Epithelial cell of proximal tubule (primary cell): Measurements from ENCODE around the gene PCYOX1L. TPM values are rescaled to one million over a fixed set of nuclear protein-coding genes. Genes with fewer than 3 reads are reported as not detected.

Source experiments
- DNase-seq: peaks from one replicate; pipeline ENCODE4 v3.0.0-alpha.2; 2011; ENCODE audit warnings: low read depth
- H3K4me3 ChIP-seq: 2 replicates; pipeline ENCODE4 v1.5.1; 2011; ENCODE audit warnings: low read depth, mild to moderate bottlenecking, low read length
- CTCF ChIP-seq: conservative IDR thresholded peaks from 2 replicates; pipeline ENCODE4 v1.5.1; 2012; ENCODE audit warnings: low read depth, mild to moderate bottlenecking, low read length
- total RNA-seq: library from RNA; depleted of rRNA; stranded (reverse); fragments of >200 nt; gene quantifications from 2 replicates; pipeline ENCODE4 v1.2.3, GENCODE V29; 2015

PCYOX1L gene
- total RNA-seq, 1 donor from 2014 or later = 7.1 TPM

DNA sequence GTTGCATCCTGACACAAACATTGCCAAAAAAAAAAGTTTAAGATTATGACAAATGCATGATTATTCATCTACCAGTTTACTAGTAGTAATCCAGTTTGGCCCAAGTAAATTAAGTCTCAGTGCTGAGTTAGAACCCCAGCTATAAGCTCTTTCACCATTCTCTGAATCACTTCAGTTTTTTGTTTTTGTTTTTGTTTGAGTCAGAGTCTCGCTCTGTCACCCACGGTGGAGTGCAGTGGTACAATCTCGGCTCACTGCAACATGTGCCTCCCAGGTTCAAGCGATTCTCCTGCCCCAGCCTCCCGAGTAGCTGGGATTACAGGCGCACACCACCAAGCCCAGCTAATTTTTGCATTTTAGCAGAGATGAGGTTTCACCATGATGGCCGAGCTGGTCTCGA, 1.5 kb upstream of the PCYOX1L start:
- DNase-seq = no peak
- H3K4me3 ChIP-seq = no peak overlapping the region
- TF ChIP-seq CTCF = no peak

DNA sequence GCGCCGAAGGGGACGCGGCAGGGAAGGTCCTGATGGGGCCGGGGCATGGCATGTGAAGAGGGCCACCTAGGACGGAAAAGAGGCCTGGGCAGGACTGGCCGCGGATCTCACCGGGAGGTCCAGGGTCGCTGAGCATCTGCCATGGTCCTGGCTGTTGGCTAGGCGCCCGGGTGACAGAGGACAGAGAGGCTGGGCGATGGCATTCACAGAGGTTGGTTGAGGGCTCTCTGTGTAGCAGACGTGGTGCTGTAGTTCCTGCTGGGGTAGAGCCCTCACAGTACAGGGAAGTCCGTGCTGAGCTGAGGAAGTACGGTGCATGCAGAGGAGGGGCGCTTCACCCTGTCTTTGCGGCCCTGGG, 427 bp downstream of the PCYOX1L start:
- TF ChIP-seq CTCF = no peak
- no peak for DNase-seq
- peak overlapping the region; percentile 90 for H3K4me3 ChIP-seq

- DNase-seq = no peak
- TF ChIP-seq CTCF = no peak
- H3K4me3 ChIP-seq = no peak overlapping the region
Measured at GRCh38 chr5:149358868-149359495, 1.1 kb downstream of the PCYOX1L start.

DNA sequence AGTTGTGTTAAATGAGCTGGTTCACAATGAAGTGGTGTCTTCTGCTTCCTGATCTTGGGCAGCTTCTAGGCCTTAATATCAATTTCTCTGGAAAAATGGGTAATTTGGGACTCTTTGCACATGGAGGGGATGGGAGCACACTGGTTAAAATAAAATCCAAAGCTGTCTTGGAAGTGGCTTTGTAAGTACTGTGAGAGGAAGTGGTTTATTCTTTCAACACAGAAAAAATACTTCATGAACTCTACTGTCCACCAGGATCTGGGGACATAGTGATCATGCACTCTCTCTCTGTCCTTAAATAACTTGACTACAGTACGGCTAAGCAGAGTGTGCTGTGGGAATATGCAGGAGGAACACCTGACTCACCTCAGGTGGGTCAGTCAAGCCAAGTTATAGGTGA, 2.4 kb downstream of the PCYOX1L start:
- TF ChIP-seq CTCF = no peak
- no peak for DNase-seq
- no peak overlapping the region for H3K4me3 ChIP-seq

DNA sequence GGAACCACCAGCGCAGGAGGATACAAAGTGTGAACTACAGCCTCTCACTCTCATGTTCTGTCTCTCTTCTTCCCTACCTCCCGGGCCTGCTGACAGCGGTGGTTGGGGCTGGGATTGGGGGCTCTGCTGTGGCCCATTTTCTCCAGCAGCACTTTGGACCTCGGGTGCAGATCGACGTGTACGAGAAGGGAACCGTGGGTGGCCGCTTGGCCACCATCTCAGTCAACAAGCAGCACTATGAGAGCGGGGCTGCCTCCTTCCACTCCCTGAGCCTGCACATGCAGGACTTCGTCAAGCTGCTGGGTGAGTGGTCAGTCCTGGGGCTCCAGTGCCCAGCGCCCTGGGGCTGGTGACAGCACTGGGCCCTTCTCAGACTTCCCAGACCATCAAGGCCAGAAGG, 4.7 kb downstream of the PCYOX1L start:
- H3K4me3 ChIP-seq = no peak overlapping the region
- no peak for DNase-seq
- TF ChIP-seq CTCF = no peak

GRCh38 chr5:149363358-149363757, 5.5 kb downstream of the PCYOX1L start:
- no peak for DNase-seq
- no peak for TF ChIP-seq CTCF
- H3K4me3 ChIP-seq = no peak overlapping the region

DNA sequence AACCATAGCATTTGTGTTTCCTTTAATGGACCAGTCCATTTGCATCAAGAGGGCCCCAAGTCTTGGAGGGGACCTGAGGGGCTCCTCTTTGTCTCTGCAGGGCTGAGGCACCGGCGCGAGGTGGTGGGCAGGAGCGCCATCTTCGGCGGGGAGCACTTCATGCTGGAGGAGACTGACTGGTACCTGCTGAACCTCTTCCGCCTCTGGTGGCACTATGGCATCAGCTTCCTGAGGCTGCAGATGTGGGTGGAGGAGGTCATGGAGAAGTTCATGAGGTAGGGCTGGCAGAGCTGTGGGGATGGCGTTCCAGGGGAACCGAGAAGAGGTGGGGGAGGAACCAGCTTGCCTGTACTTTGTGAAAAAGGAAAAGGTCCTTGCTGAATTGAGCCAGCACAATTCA, 6.1 kb downstream of the PCYOX1L start:
- H3K4me3 ChIP-seq = no peak overlapping the region
- TF ChIP-seq CTCF = no peak
- DNase-seq = no peak
